ENCODE measurements around the gene TEX51.

GRCh38 chr2:126888046-126888445, 10.6 kb upstream of the TEX51 start:
- TF ChIP-seq POLR2AphosphoS5 (IDR thresholded peaks at IDR 0.05; ENCODE audit: low read depth, low read length) (no peak), EZH2 (IDR thresholded peaks at IDR 0.05) (no peak), RAD21 (IDR thresholded peaks at IDR 0.05; ENCODE audit: low read depth) (no peak), ELF1 (IDR thresholded peaks at IDR 0.05; ENCODE audit: borderline replicate concordance, low read depth) (no peak), EGR1 (IDR thresholded peaks at IDR 0.05; ENCODE audit: low read depth) (no peak), ZFX (IDR thresholded peaks at IDR 0.05) (no peak), CTCF (IDR thresholded peaks at IDR 0.05 in 2 of 3, conservative IDR thresholded peaks at IDR 0.05 in 1 of 3; ENCODE audit: borderline replicate concordance in 1 of 3, insufficient read depth in 1 of 3, low read depth in 2 of 3, low read length in 2 of 3) (no peak), POLR2A (IDR thresholded peaks at IDR 0.05; ENCODE audit: borderline replicate concordance, extremely low read depth, insufficient read depth, insufficient read length) (no peak), JUND (IDR thresholded peaks at IDR 0.05) (no peak), TCF7L2 (IDR thresholded peaks at IDR 0.05; ENCODE audit: borderline replicate concordance, extremely low read depth, insufficient read depth, insufficient read length) (no peak), REST (IDR thresholded peaks at IDR 0.05; ENCODE audit: low read depth) (no peak), ZNF274 (IDR thresholded peaks at IDR 0.05; ENCODE audit: low read depth, low read length) (no peak), SP1 (IDR thresholded peaks at IDR 0.05; ENCODE audit: low read depth) (no peak)

Data from HCT116 (cell line).